ENCODE measurements around the gene ACY1.

The ACY1 gene

GRCh38 chr3:52010431-52010830 lies 27.1 kb downstream of the ACY1 start:
- no peak for DNase-seq

GRCh38 chr3:52012699-52013098 lies 29.4 kb downstream of the ACY1 start:
- no peak for DNase-seq

GRCh38 chr3:52013802-52014598 lies 30.7 kb downstream of the ACY1 start:
- no peak for DNase-seq

GRCh38 chr3:52014613-52015012 lies 31.3 kb downstream of the ACY1 start:
- DNase-seq: no peak

GRCh38 chr3:52015438-52016228 lies 32.3 kb downstream of the ACY1 start:
- peak; percentile 22 for DNase-seq

GRCh38 chr3:52017586-52017985 lies 34.3 kb downstream of the ACY1 start:
- no peak for DNase-seq

GRCh38 chr3:52018319-52019000 lies 35.1 kb downstream of the ACY1 start:
- no peak for DNase-seq

- no peak for DNase-seq
These were observed 36.2 kb downstream of the ACY1 start for GRCh38 chr3:52019352-52020080.

- no peak for DNase-seq
These were observed 37.5 kb downstream of the ACY1 start for GRCh38 chr3:52020796-52021195.

- no peak for DNase-seq
These were observed 38.3 kb downstream of the ACY1 start for GRCh38 chr3:52021489-52022268.

- no peak for DNase-seq
These were observed 39.2 kb downstream of the ACY1 start for GRCh38 chr3:52022323-52023100.

GRCh38 chr3:52023101-52023770 lies 39.9 kb downstream of the ACY1 start:
- DNase-seq: no peak

- no peak for DNase-seq
These were observed 40.8 kb downstream of the ACY1 start for GRCh38 chr3:52023860-52024764.

- no peak for DNase-seq
These were observed 41.6 kb downstream of the ACY1 start for GRCh38 chr3:52024765-52025452.

- DNase-seq: no peak
These were observed 42.1 kb downstream of the ACY1 start for GRCh38 chr3:52025453-52025852.

- no peak for DNase-seq
These were observed 42.7 kb downstream of the ACY1 start for GRCh38 chr3:52026041-52026440.

- no peak for DNase-seq
These were observed 45.2 kb downstream of the ACY1 start for GRCh38 chr3:52028572-52028971.

GRCh38 chr3:52029053-52029452 lies 45.7 kb downstream of the ACY1 start:
- no peak for DNase-seq

- no peak for DNase-seq
These were observed 46.2 kb downstream of the ACY1 start for GRCh38 chr3:52029535-52029934.

Data from NCI-H748 treated with DMSO at 0.1 percent for 48 hours (cell line).